ENCODE measurements around the gene PHRF1.
A peak's percentile ranks its signal among the peaks of the same experiment; 100 is the strongest.

The PHRF1 gene

DNA sequence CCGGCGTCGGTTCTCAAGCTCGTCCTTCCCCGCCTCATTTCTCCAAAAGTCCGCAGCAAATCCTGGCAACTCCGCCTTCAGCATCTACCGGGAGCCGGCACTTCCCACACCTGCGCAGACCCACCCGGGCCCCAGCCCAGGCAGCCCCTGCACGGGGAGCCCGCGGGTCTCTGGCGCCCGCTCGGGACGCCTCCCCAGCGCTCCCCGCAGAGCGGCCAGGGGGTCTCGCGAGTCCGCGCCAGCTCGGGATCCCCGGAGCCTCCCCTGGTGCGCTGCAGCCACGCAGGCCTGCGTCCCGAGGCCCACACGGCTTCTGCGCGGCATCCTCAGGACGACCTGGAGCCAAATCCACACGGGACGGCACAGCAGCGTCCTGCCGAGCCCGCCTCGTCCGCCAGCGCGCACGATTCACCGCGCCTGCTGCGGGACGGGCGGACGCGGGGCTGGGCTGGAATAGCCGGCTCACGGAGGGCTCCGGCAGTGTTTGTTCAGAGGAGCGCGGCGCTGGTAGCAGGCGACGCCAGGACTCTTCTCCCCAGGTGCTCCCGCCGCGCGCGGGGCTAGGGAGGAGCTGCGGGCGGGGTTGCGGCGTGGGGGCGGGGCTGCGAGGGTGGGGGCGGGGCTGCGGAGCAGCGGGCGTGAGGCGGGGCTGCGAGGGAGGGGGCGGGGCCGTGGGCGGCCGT is 816 bp upstream of the PHRF1 start:
- peak; percentile 73 for DNase-seq

DNA sequence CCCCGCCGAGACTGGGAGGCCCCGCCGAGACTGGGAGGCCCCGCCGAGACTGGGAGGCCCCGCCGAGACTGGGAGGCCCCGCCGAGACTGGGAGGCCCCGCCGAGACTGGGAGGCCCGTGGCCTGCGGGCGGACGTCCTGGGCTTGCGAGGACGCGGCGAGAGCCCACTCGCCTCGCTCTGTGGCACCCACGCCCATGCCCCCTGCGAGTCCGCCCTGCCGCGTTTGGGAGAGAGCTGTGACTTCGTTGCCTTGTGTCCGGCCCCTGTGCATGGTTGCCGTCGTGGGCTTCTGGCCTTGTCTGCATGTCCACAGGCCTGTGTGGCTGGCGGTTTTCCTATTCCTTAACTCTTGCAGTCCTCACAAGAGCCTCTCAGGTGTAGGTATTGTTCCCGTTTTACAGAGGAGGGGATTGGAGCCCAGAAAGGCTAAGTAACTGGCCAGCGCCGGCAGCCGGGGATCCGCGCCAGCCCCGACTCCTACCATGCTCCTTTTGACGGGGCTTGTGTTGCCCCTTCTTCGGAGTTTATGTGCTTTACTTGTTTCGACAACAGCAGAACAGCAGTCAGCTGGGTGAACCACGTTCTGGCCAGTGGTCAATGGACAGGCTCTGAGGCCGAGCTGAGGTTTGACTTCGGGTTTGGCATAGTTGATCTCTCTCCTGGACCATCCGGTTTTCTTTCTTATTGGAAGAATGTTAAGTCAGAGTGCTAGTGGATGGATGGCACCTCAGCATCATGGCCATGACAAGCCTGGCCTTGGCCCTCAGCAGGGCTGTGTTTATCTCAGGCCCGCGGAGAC is 741 bp downstream of the PHRF1 start:
- no peak for DNase-seq

DNA sequence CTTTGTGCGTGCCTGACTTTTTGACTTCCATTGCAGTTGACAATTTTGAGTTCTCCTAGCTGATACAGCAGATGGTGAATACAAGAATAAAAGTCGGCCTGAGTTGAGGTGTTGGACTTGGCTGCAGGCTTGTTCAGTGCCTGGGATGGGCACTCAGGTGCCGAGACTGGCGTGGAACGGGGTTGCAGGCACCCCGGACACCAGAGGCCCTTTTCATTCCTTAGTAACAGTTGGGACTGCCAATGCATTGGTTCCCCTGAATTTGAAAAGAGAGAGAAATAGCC is 1.3 kb downstream of the PHRF1 start:
- DNase-seq = no peak

DNA sequence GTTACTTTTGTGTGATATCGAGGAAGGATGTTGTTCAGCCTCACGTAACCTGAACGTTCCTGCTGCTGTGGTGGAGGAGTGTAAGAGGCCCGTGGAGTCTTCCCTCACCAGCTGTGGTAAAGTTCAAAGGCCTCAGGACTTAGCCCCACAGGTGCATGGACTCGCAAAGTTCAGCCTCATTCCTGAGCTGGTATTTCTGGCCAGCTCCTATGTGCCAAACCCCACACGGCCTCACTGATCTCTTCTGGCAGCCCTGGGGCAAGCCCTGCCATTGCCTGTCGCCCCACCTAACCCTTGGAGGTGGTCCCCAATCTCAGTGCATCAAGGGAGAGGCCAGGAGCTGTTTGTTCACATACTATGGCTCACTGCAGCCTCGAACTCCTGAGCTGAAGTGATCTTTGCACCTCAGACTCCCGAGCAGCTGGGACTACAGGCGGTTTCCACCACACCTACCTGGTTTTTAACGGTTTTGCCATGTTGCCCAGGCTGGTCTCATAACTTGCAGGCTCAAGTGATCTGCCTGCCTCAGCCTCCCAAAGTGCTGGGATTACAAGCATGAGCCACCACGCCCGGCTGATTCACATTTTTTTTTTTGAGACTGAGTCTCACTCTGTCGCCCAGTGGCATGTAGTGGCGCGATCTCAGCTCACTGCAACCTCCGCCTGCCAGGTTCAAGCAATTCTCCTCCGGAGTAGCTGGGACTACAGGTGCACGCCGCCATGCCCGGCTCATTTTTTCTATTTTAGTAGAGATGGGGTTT is 2.2 kb downstream of the PHRF1 start:
- DNase-seq = no peak

DNA sequence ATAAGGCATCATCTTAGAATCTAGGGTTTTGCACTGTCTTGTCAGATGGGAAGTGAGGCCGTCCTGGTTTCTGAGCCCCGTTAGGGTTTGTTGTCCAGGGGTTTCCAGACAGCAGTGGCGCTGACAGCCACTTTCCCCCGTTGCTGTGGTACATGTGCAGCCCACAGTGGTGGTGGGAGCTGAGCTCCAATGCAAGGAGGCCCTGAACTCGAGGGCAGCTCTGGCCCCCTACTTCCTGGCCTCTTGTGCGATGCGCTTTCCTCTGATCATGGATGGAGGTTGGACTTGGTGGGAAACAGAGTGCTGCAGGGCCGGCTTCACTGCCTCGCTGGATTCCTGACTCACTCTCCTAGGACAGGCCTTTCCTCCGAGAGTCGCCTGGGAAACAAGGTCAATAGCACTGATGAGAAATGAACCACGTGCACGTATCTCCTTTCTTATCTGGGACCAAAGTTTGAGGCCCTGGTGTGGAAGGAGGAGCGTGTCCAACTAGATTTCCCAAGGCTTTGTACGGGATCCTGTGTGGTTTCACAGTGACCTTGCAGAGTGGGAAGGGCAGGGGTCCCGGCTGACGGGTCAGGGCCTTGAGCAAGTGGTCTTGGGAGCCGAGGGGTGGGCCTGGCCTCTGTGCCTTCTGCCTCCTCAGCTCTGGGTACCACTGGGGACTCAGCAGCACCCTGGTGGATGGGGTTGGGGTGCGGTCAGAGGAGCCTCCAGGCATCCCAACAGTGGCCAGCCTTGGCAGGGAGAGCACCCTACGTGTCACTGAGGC is 3.7 kb downstream of the PHRF1 start:
- DNase-seq = no peak

DNA sequence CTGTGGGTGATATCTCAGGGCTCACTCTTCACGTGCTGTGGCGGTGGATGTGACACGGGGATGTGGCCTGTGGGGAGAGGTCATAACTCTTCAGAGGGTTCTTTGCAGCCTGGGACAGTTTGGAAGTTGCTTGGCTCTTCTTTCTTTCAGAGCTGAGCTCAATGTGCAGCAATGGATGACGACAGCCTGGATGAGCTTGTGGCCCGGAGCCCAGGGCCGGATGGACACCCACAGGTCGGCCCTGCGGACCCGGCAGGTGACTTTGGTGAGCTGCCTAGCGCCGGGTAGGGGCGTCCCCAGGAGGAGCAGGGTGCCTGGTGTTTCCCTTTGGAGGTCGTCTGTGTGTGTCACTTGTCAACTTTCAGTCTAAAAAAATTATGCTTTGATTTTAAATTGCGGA is 5.1 kb downstream of the PHRF1 start:
- DNase-seq = no peak

DNA sequence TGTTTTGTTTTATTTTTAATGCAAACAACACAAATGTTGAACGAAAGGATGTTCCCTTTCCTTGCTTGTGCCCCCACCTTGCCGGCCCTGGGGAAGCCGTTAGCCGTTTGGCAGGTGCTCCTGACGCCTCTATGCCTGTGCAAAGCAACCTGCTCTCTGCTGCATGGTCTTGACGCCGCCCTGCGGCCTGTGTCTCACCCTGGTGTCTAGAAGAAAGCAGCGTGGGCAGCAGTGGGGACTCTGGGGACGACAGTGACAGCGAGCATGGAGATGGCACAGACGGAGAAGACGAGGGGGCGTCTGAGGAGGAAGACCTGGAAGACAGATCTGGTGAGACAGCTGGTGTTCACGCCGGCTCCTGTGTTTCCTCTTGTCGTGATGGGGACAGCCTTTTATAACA is 5.5 kb downstream of the PHRF1 start:
- DNase-seq = no peak

DNA sequence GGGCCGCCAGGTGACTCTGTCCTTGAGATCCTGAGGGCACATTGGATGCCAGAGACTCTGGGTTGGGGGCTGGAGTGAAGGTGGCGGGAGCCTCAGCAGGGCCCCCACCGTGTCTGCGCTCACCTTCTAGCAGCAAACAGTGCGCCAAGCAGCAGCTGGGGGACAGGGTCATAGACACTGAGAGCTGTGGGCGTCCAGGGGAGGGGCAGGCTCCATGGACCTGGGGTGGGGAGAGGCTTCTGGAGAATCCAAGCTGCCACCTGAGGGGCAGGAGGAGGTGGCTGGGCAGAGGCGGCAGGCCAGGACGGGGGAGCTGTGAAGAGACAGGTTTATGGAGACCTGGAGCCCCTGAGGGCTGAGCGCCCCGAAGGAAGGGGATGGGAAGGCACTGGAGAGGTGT is 8.0 kb downstream of the PHRF1 start:
- no peak for DNase-seq

DNA sequence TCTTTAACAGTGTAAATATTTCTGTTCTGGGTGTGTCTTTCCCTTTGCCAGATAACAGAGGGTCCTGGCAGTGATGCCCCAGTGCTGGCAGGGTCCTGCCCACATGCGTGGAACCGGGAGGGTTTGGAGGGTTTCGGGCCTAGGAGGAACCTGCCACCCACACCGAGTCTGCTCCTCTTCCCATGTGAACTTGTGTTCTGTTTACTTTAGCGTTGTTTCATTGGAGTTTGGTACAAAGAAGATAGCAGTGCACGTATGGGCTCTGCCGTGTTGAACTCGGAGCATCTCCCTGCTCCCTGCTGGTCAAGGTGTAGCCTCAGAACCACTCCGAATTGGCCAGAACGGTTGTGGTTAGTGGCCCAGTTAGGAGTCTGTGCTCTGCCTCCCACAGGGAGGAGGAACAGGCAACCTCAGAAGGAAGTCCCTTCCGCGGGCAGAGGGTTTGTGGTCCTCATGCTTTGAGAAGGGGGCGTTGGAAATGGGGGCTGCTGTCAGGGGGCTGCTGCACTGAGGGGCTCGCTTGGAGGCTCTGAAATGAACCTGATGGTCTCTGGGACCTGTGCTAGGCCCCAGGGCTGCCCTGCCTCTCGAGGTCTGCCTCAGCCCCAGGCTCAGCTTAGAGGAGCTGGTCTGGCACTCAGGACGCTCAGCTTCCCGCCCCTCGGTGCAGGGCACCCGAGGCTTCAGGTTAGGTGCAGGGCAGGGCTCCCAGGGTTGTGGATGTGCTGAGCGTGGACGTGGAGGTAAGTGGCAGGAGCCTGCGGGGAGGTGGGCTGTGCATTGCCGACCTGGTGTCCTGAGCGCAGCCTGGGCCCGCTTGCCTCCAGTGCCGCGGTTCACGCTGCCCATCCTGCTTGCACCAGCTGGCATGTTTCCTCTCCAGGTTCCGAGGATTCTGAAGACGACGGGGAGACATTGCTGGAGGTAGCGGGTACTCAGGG is 10.4 kb downstream of the PHRF1 start:
- DNase-seq = no peak

DNA sequence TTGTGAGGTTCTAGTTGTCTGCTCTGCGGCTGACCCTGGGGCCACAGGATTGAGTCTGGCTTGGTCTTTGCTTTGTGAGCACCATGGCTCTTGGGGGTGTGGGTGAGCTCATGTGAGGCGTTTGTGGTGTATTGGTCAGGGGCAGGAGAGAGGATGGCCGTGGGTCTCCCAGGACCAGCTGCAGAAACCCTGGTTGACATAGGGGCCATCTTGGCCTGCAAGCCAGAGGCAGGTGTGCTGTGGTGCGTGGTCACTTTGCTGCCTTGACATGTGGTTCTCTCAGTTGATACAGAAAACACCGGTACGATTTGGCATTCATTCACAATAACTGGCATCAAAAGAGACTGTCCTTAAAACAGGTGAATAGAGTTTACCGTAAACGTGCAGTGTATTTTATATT is 11.3 kb downstream of the PHRF1 start:
- DNase-seq = no peak

DNA sequence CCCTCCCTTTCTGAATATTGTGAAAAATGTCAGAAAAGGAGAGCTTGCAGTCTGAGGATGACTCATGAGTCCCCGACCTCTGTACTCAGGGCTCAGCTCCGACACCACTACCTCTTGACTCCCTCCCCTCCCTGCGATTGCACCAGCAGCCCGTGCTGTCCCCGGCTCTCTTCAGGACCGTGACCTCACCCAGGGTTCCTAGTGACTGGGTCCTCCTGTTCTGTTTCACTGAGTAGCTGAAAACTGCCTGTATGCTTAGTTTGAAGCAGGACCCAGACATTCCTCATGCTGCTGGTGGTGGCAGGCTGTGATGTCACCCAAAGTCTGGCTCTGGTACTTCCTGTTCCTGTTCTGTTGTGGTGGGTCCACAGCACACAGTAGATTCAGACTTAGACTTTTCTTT is 11.7 kb downstream of the PHRF1 start:
- no peak for DNase-seq

DNA sequence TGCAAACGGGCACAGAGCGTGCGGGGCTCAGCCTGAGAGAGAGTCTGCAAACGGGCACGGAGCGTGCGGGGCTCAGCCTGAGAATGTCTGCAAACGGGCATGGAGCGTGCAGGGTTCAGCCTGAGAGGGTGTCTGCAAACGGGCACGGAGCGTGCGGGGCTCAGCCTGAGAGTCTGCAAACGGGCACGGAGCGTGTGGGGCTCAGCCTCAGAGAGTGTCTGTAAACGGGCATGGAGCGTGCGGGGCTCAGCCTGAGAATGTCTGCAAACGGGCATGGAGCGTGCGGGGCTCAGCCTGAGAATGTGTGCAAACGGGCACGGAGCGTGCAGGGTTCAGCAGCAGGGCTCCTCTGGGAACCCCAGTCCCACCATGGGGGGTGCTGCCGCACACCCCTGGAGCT is 13.5 kb downstream of the PHRF1 start:
- no peak for DNase-seq

DNA sequence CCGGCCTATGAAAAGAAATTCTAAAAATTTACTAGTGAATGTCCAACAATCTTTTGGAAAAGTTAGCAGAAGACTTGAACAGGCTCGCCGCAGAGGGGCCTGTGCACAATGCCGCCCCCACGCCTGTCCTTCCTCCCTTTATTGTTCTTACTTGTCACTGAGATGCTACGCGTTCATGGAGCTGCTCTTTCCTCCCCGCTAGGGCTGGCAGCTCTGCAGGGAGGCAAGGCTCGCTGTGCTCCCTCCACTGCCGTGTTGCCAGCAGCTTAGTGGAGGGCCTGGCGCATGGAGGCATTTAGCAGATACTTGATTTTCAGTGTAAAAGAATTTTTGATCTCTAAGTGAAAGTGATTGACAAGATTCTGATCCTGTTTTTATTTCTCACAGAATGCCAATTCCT is 14.7 kb downstream of the PHRF1 start:
- DNase-seq = no peak

DNA sequence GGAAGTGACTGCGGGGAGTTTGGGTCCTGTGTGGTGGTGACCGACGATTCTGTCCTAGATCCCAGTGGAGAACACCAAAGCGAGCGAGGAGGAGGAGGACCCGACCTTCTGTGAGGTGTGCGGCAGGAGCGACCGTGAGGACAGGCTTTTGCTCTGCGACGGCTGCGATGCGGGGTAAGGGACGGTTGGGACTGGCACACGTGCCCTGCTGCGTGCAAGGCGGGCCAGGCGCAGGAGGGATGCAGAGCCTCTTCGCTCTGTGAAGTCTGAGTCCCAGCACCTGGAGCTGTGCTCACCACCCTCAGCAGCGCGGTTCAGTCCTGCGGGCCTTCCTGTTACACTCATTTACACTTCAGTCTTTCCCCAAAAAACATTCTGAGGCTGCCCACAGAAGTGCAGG is 16.2 kb downstream of the PHRF1 start:
- no peak for DNase-seq

DNA sequence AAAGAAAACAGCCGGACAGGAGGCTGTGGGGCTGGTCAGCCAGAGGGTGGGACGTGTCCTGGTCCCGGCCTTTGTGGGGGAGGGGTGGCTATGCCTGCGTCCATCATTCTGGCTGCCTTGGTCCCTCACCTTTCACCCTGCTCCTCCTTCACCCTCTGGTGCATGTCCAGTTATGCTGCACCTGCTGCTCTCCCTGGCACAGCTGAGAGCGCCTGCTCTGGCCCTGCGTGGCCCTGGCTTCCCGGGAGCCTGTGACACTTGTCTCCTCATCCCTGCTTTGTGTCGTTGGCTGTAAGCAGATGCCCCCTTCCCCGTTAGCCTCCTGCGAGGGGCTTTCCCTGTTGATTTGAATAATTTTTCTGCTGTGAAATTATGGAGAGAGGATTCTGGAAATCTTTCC is 16.6 kb downstream of the PHRF1 start:
- no peak for DNase-seq

DNA sequence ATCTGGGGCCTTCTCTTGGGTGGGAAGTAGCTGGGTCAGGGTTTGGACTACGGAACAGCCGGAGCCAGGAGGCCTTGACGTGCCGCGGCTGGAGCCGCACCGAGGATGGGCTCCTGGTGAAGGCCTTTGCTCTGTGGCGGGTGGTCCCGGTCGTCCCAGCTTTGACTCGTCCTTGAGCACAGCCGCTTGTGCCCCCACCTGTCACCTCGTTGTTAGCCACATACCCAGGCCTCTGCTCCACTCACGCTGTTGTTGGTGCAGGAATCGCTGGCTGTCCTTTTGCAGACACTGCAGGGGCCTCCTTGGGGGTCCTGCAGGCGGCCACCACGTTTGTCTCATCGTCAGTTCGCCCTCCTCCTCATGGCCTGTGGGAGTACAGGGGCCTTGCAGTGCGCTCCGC is 17.1 kb downstream of the PHRF1 start:
- no peak for DNase-seq

DNA sequence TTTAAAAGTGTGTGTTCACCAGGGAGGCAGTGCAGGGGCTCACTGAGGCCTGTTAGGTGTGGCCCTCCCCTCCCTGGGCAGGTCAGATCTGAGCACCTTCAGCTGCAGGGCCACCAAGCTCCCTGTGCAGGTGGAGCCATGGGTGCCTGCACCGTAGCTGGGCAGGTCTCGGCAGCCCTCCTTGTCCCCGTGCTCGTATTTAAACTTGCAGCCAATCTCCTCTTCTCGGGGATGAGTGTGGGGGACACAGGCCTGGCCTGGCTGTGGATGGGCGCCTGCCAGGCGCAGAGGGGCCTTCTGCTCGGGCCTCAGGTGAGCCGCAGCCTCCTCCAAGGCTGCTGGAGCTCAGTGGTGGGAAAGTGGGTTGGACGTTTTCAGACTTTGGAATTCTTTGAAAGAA is 19.1 kb downstream of the PHRF1 start:
- DNase-seq = no peak

DNA sequence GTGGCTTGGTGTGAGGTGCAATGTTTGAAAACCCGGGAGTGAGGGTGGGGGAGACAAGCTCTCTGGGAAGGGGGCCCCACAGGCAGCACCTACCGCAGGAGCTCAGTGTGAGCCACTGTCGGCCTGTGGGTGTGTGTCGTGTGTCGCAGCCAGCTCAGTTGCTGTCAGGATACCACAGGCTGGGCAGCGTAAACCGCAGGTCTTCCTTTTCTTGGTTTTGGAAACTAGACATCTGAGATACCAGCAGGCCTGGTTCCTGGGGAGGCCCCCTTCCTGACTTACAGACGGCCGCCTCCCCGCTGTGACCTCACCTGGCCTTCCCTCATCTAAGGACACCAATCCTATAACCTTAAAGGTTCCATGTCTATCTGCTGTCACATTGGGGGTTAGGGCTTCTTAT is 20.1 kb downstream of the PHRF1 start:
- no peak for DNase-seq

DNA sequence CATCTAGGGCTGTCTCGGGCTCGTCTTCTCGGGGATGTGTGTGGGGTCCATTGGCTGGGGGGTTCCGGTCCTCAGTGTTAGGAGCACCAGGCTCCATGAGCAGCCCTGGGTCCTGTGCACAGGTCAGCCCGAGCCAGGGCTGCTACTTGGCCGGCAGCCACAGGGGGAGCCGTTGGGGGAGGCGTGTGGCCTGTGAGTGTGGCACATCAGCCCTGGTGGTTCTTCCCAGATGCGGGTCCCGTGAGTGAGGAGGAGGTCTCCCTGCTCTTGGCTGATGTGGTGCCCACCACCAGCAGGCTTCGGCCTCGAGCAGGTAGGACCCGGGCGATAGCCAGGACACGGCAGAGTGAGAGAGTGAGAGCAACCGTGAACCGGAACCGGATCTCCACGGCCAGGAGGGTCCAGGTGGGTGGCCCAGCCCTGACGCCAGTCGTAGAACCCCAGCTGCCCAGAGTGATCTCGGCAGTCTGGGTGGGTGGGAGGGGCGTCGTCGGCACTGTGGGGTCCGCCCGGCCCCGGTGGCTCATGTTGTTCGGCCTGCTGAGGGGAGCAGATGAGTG is 21.0 kb downstream of the PHRF1 start:
- DNase-seq = no peak

DNA sequence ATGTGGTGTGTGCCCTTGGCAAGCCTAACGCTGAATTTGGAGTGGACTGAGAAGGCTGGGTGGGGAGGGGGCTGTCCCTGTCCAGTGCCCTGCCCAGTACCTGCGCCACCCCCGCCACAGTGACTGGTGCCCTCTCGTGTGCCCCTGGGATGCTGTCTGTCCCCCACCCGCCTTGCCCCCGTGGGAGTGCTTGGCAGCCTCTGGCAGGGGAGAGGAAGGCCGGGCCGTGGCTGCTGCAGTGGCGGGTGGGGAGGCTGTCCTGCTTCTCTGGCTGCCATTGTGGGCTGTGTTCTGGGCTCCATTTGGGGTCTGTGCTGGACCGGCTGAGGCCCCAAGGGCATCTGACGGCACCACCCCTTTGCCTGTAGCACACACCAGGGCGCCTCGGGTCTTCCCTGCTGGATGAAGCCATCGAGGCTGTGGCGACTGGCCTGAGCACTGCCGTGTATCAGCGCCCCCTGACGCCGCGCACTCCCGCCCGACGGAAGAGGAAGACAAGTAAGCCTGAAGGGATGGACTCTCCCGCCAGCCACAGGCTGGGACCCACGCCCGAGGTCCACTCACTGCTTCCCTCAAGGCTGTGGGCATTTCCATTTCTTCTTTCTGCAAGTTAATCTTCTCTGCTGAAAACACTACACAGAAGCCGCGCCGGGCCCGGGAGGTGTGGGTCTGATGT is 21.9 kb downstream of the PHRF1 start:
- no peak for DNase-seq

DNA sequence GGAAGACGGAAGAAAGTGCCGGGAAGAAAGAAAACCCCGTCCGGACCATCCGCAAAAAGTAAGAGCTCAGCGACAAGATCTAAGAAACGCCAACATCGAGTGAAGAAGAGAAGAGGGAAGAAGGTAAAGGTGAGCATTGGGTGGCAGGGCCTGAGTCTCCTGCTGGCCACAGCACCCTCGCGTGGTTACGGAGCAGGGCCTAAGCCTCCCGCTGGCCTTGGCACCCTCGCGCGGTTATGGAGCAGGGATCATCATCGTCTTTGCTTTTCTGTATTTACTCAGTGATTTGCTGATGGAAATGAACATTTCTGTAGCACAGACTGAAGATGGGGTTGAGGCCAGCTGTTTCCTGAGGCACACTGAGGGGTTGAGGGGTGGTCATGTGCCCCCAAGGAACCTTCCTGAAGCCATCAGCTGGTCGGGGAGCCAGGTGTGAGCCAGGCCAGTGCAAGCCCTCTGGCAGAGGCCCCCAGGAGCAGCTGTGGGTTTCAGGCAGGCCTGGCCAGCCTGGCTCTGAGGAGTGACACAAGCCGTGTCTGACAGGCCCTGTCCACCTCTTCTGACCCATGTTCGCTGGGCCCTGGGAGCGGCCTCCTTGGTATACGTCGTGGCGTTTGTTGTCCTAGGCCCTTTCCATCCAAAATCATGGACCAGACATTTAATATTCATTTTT is 25.4 kb downstream of the PHRF1 start:
- no peak for DNase-seq
